ENCODE data around the gene PYCARD. TPM values are rescaled to one million over a fixed set of nuclear protein-coding genes. Genes with fewer than 3 reads are reported as not detected.
"Not testable (repeated sequence)": the region's sequence is repeated elsewhere in the genome, so short reads cannot be mapped to it uniquely, and the experiment has no call there.

PYCARD gene
- total RNA-seq, 1 donor from 2014 or later, result 38.6 TPM

GRCh38 chr16:31213342-31213741, 10.8 kb upstream of the PYCARD start:
- DNase-seq (ENCODE audit: low read depth), result no peak
- no peaks in the 10 kb centered on the region for H3K36me3 ChIP-seq (ENCODE audit: control insufficient read depth, insufficient read depth, low read length)
- H3K27me3 ChIP-seq (ENCODE audit: control insufficient read depth, insufficient read depth, low read length), result peaks cover 54% of the 10 kb centered on the region
- no peak overlapping the region for H3K4me3 ChIP-seq (ENCODE audit: low read depth, low read length)
- TF ChIP-seq CTCF (IDR thresholded peaks at IDR 0.05; ENCODE audit: insufficient read depth, low read length, poor library complexity, severe bottlenecking), result no peak

GRCh38 chr16:31206776-31207175, 4.2 kb upstream of the PYCARD start:
- no peak for TF ChIP-seq CTCF (IDR thresholded peaks at IDR 0.05; ENCODE audit: insufficient read depth, low read length, poor library complexity, severe bottlenecking)
- Histone ChIP-seq H3K27me3 (ENCODE audit: control insufficient read depth, insufficient read depth, low read length) (peaks cover 30% of the 10 kb centered on the region), H3K36me3 (ENCODE audit: control insufficient read depth, insufficient read depth, low read length) (no peaks in the 10 kb centered on the region), H3K4me3 (ENCODE audit: low read depth, low read length) (no peak overlapping the region)
- no peak for DNase-seq (ENCODE audit: low read depth)

- Histone ChIP-seq H3K4me3 (ENCODE audit: low read depth, low read length) (no peak overlapping the region), H3K27me3 (ENCODE audit: control insufficient read depth, insufficient read depth, low read length) (peaks cover 28% of the 10 kb centered on the region), H3K36me3 (ENCODE audit: control insufficient read depth, insufficient read depth, low read length) (no peaks in the 10 kb centered on the region)
- TF ChIP-seq CTCF (IDR thresholded peaks at IDR 0.05; ENCODE audit: insufficient read depth, low read length, poor library complexity, severe bottlenecking), result no peak
- no peak for DNase-seq (ENCODE audit: low read depth)
Observed at GRCh38 chr16:31204871-31205666, 2.5 kb upstream of the PYCARD start.

- no peak for TF ChIP-seq CTCF (IDR thresholded peaks at IDR 0.05; ENCODE audit: insufficient read depth, low read length, poor library complexity, severe bottlenecking)
- no peak for DNase-seq (ENCODE audit: low read depth)
Observed at GRCh38 chr16:31201582-31202413, 762 bp downstream of the PYCARD start.

GRCh38 chr16:31200821-31201568, 1.6 kb downstream of the PYCARD start:
- peaks cover 13% of the 10 kb centered on the region for H3K27me3 ChIP-seq (ENCODE audit: control insufficient read depth, insufficient read depth, low read length)
- no peak overlapping the region for H3K4me3 ChIP-seq (ENCODE audit: low read depth, low read length)
- H3K36me3 ChIP-seq (ENCODE audit: control insufficient read depth, insufficient read depth, low read length), result peaks cover 2% of the 10 kb centered on the region
- DNase-seq (ENCODE audit: low read depth), result no peak
- TF ChIP-seq CTCF (IDR thresholded peaks at IDR 0.05; ENCODE audit: insufficient read depth, low read length, poor library complexity, severe bottlenecking), result no peak

More at GRCh38 chr16:31201582-31202413, 762 bp downstream of the PYCARD start:
- peaks cover 13% of the 10 kb centered on the region for H3K27me3 ChIP-seq (ENCODE audit: control insufficient read depth, insufficient read depth, low read length)
- H3K36me3 ChIP-seq (ENCODE audit: control insufficient read depth, insufficient read depth, low read length), result no peaks in the 10 kb centered on the region
- H3K4me3 ChIP-seq (ENCODE audit: low read depth, low read length), result peak overlapping the region; percentile 64

- H3K36me3 ChIP-seq (ENCODE audit: control insufficient read depth, insufficient read depth, low read length), result not testable (repeated sequence)
Observed at GRCh38 chr16:31200111-31200510, 2.4 kb downstream of the PYCARD start.

More at GRCh38 chr16:31200111-31200510, 2.4 kb downstream of the PYCARD start:
- H3K4me3 ChIP-seq (ENCODE audit: low read depth, low read length); DNase-seq (ENCODE audit: low read depth): not testable (repeated sequence)
- H3K27me3 ChIP-seq (ENCODE audit: control insufficient read depth, insufficient read depth, low read length), result peaks cover 10% of the 10 kb centered on the region

Measured in kidney epithelial cell (primary cell).